HG02938 (cell line): ENCODE results near the gene MOGAT3.

Experiments used
- ATAC-seq: cut with Tn5 transposase; IDR thresholded peaks from one replicate; pipeline ENCODE4 v1.9.1; 2021; ENCODE audit warnings: mild to moderate bottlenecking, moderate library complexity; ENCODE audit not compliant: unreplicated experiment

The MOGAT3 gene

DNA sequence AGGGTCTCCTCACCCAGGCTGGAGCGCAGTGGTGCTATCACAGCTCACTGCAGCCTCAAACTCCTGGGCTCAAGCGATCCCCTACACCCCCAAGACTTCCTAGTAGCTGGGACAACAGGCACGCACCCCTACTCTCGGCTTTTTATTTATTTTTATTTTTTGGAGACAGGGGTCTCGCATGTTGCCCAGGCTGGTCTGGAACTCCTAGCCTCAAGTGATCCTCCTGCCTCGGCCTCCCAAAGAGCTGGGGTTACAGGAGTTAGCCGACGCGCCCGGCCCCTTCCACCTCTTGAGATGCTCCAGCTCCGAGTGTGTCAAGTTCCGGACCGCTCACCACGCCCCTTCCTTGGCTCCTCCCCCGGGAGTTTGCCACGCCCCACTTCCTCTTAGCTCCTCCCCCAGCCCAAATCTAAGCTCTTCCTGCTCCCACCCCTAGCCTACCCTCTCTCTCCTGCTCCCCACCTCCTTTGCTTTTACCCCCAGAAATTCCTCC, 27.0 kb downstream of the MOGAT3 start:
- ATAC-seq = no peak

DNA sequence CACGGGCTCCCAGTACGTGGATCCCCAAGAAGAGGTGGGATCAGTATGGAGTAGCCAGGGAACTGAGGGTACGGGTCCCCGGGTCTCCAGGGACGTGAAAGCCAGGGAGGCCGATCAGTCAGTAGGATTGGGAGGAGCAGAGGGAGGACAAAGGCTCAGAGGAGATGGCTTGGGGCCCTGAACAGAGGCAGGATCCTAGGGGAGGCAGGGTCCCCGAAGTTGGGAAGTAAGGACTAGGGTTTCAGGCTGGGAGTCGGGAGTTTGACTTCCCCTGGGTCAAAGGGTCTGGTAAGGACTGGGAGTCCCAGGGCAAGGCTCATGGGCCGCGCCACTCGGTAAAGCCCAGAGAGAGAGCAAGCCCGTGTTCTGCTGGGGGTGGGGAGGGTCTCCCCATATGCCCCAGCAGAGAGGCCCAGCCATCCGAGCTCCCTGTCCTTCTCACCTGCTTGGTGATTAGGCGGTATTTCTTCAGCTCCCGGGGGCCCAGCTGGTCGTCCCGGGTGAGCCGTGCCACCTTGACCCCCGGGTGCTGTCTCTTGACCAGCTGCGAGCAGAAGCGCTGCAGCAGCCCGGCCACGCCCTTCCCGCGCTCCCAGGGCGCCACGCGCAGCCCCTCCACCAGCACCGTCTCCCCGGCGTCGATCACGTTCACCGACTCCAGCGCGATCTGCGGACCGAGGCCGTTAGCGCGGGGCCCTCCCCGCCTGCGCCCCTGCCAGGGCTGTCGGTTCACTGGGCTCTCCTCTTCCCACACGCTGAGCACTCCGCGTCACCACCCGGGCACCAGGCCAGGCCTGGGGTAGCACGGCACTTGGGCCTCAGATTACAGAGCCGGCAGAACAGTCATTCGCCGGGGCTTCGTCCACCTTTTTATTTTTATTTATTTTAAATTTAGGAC, 27.7 kb downstream of the MOGAT3 start:
- no peak for ATAC-seq

DNA sequence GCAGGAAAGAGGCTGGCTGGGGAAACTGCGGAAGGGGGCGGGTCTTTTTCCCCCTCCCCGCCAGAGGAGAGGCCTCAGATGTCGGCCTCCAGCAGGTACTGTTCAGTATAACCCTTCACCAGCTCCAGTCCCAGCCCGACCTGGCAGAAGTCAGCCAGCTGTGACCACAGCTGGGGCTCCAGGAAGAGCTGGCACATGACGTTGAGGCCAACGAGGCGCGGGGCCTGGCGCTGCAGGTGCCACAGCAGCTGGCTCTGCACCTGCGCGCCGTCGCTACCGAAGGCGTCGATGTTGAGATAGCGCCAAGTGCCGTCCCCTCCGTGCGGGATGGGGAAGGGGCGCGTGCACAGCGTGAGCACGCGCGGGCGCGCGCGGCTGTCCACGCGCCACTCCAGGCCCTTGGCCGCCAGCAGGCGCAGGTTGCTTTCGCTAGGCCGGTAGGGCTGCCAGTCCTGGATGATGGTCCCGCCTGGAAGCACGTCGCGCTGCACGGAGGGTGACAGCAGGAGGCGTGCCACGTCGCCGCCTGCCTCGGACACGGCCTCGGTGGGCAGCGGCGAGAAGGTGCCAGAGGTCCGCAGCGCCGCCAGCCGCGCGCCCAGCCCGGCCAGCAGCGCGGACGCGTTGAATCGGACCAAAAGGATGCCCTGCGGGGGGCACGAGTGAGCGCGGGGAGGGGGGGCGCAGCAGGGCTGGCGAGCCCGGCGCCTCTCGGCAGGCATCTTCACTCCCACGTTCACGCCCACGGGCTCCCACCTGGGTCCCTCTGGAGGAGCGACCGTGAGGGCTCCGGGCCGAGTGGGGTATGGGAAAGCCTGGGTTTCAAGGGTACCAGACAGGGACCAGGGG, 28.6 kb downstream of the MOGAT3 start:
- ATAC-seq = no peak

DNA sequence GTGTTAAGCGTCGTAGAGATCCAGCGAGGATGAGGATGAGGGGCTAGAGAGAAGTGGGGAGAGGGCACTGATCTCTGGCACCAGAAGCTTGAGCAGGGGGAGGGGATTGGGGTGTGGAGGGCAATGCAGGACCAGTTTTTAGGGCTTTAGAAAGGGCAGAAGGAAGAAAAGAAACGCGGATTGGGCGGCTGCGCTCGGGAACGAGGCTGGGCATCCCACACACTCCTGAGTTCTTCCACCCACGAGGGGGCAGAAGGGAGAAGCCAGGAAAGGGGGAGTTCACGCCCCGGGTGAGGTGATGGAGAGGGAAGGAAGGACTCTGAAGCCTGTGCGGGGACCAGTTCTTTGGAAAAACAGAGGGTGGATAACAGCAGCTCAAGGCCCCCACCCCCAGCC, 29.4 kb downstream of the MOGAT3 start:
- no peak for ATAC-seq

DNA sequence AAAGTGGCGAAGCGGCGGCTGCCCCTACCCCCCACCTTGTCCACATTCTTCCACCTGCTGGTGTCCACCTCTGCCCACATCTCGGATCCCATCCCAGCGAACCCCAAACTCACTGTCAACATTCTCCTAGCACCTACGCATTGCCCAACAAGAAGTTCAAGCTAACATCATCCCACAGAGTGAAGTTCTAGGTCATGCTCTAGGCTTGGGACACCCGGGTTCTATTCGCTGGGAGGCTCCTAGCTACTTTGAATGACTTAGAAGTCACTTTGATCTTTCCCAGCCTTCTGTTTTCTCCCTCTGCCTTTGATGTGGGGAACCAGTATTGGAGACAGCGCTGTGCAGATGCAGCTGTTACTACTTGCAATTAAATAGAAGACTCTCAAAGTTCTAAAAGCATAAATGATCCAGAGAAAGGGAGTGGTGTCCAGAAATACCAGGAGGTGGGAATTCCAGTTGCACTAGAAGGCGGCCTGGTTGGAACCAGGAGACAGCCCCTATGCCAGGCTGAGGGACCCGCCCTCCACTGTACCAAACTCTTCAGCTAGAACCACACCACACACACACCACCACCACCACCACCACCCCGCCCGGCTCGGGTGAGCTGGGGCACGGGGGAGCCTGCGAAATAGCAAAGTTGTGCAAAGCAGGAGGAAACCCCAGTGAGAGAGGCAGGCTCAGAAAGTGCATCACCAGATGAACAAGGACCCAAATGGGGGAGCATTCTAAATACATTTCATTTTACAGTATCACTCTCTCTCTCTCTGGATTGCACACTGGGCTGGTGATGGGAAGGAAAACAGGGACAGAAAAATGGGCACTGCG, 30.0 kb downstream of the MOGAT3 start:
- ATAC-seq = no peak

DNA sequence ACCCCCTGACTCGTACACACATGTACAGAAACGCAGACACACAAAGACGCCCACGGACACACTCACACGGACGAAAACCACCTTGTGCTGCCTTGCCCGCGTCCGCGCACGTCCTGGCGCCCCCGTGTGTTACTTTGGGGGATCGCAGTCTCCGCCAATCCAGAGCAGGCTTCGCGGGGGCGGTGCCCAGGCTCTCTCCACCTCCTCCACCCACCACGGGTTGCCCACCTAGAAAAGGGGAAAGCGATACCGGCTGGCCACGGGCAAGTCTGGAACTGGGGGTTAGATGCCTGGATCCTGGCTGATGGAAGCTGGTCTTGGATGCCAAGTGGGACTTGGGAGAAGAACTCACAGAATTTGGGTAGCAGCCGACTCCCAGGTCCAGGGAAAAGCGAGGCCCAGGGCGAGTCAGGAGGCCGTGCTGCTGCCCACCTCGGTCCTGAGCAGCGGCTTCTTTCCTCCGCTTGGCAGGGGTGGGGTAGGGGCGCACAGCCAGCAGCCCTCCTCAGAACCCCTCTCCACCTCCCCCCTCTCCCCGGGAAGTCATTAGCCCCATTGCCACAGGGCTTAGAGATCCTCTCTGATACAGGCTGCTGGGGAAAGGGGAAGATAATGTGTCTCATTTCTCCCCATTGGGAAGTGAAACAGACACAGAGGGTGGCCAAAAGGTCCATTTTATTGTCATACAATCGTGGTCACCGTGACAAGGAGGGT, 30.8 kb downstream of the MOGAT3 start:
- ATAC-seq = no peak

DNA sequence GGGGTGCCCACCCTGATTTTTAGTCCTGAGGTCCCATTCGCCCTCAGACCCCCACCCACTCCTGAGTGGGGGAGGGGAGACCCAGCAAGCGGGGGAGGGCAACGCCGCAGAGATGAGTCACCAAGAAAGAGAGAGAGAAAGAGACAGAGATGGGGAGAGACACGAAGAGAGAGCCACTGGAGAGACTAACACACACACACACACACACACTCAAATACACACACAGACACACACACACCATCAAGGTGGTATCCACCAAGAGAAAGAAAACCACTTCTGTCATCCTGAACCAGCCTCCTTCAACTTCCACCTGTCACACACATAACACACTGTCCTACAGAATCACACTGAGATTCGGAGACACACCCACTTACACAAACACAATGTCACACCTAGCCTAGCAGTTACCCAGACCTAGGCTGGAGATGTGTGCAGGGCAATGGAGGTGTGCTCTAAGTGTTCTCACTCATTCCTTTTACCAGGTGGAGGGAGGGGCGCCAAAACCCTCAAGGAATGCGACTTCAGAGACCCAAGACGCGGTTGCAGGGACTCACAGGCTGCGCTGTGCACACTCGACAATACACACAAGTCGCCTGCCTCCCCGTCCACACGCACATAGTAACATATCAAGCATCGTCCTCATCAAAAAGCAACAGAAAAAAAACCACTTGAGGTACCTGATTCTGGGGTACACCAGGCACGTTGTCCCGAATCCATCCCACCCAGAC, 31.6 kb downstream of the MOGAT3 start:
- no peak for ATAC-seq

DNA sequence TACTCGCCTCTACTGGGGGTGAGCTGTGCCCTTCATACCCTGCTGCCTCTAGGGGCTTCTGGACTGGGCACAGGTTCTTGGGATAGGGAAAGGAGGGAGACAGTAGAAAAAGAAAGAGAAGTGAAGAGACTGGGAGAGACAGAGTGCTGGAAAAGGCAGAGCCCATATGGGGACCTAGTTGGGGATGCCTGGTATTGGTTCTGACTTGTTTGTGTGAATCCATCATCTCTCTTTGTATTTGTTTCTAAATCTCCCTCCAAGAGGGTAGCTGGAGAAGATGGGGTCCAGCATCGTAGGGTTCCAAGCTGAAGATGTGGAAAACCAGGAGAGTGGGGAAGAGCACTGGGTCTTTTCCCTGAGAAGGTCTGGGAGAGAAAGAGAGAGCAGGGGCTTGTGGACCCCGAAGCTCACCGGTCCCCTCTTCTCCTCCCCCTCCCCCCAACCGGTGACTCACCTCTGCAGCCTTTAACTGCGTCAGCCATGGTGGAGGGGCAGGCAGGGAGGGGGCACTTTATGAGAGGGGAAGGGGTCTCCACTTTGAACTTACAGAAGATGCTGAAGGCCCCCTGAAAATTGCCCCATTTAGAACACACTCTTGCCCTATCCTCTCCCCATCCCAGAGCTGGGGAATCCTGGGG, 32.3 kb downstream of the MOGAT3 start:
- no peak for ATAC-seq

DNA sequence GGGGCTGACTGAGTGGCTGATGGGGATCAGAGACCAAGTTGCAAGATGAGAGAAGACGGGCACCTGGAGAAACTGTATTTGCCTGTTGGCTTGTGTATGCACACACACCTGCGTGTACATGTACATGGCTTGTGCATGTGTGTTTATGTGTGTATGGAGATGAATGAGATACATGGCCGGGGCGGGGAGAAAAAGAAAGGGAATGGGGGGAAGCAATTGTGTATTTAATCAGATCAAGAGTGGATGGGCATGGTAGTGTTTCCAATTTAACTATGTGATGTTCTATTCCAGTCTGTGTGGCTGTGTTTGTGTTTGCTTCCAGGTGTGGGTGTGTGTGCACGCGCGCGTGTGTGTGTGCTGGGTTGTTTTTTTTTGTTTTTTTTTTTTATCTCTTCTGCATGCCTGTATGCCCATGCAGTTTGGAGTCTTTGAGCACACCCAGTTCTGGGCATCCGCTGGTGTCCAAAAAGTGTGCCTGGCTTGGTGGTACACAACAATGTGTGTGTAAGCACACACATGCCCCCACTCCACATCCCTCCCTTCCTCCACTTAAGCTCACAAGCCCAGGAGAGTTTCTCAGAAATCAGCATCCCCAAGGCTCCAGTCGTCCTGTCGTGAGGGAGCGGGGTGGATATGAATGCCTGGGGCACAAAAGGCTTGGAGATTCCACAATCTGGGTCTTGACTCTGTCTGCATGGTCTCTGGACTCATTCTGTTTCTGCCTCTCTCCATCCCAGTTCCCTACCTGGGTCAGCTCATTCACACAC, 33.0 kb downstream of the MOGAT3 start:
- no peak for ATAC-seq

DNA sequence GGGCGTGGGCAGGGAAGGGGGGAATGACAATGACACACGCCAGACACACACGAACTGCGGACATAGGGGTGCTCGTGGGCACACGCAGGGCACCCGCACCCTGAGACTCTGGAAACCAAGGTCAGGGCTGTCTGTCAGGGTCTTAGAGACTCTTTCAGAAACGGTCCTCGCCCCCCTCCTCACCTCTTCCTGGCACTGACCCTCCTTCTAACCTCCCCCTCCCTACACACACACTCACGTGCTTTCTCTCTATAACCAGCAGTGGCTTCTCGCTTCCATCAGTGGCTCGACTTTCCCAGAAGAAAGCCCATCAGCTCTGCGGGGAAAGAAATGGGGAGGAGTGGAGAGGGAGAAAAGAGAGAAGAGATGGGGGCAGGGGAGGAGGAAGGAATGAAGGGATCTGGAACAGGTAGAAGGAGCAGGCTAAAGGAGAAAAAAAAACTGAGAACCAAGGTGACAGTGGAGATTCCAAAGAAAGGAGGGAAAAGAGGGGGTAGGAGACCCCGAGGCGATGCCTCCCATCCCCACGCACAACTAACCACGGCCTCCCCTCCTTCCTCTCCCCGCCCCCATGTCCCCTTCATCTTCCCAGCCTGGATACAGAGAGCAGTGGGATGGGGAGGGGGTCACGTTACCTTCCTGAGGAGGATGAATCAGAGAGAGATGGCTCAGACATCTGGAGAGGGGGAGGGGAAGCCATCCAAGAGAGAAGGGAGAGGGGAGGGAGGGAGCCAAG, 33.8 kb downstream of the MOGAT3 start:
- no peak for ATAC-seq

DNA sequence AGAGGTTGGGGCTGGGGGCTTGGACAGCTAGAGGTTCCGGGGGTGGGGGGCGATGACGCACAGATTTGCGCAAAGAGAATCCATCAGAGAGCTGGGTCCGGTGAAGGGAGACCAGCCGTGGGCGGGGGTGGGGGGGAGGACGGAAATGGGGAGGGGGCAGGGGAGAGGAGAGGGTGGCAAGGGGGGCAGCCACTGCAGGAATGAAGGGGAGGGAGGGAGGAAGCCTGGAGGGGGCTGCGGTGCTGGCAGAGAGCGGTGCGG, 34.3 kb downstream of the MOGAT3 start:
- ATAC-seq = no peak

DNA sequence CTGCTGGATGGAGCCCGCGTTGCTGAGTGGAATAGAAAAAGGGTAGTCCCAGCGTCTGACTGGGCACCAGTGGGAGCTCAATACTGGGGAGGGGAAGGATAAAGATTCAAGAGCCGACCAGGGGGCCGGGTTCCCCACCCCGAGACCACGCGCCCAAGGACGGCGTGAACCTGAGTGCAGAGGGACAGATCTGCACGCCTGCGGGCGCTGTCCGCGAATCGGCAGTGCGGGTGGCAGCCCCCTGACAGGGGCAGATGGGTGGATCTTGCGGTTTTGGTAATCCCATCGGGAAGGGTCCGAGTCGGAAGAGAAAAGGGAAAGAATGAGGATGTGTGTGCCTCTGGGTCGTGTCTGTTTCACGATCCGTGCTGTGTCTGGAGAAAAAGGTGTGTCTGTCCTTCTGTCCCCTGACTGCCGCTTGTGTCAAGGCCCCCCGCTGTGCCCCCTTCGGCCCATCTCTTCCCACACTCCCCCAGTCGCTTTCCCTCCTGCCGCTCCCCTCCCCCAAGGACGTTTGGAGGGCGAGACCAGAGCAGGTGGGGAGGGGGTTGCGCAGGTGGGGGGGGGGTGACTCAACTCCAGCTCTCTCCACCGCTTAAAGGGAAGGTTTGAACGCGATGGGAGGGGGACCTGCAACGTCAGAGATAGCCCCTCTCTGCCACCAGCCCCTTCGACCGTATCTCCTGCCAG, 34.7 kb downstream of the MOGAT3 start:
- ATAC-seq = no peak

DNA sequence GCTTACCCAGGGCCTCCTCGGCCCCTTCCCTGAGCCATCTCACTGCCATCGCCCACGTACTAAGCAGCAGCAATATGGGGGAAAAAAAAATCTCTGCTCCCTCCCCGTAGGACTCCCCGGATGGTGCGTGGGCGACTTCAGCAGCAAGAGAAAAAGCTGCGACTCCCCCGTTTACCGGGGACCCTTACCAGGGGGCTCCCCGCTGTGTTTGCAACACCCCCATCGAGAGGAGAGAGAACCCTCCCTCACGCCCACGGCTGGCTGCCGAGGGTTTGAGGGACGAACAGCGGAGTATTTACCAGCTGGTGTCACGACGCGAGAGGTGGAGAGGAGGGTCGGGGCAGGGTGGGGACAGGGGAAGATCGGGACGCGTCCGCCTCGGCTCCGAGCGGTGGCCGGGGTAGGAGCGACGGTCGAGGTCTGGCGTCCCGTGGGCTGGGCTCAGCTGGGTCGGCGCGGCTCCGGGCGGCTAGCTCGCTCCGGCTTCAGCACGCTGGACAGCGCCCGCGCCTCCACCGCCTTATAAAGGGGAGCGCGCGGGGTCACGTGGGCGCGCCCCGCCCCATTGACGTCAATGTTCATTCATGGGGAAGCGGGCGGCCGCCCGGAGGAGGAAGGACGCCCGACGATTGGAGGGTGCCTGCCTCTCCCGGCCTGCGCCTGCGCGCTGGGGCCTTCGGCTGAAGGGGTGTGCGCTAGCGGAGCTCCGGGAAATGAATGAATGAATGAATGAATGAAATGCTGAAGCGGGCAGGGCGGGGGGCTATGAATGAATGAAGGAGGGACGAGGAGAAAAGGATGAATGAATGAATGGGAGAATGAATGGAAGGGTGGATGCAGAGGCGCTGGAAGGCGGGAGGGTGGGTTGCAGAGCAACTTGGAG, 35.5 kb downstream of the MOGAT3 start, which contains the start of gene VGF:
Gene VGF (minus strand): TSS at position 495 of the 883 bp plus-strand sequence. CDS start 726 bp downstream, outside the sequence.
- ATAC-seq = no peak

DNA sequence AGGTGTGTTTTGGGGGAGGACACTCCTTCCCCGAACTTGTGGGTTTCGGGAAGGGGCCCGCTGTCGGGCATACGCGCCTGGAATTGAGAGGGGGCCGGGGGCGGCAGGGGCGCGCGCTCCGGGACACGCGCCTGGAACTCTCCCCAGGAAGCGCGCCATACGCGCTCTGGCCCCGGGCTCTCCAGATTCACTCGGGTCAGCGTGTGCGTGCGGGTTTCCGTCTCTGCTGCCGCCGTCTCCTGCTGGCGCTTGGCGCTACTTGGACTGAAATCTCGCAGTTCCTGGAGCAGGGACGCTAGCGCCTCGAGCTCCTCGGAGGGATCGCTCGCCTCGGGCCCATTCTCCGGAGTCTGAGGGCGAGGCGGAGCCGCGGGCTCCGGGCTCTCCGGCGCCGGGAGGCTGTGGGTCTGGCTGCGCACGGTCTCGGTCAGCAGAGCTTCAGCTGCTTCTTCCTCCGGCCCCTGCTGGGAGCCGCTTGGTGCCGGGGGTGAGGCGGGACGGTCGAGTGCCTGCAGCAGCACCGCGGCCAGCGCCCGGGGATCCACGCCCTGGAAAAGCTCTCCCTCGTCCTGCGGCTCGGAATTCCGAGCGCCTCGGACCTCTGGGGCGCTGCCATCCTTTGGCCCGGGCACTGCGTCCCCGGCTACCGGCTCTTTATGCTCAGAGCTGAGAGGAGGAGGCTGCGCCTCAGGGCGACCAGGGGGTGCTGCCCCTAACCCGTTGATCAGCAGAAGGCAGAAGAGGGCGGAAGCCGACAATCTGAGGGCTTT, 36.6 kb downstream of the MOGAT3 start:
- ATAC-seq = no peak

DNA sequence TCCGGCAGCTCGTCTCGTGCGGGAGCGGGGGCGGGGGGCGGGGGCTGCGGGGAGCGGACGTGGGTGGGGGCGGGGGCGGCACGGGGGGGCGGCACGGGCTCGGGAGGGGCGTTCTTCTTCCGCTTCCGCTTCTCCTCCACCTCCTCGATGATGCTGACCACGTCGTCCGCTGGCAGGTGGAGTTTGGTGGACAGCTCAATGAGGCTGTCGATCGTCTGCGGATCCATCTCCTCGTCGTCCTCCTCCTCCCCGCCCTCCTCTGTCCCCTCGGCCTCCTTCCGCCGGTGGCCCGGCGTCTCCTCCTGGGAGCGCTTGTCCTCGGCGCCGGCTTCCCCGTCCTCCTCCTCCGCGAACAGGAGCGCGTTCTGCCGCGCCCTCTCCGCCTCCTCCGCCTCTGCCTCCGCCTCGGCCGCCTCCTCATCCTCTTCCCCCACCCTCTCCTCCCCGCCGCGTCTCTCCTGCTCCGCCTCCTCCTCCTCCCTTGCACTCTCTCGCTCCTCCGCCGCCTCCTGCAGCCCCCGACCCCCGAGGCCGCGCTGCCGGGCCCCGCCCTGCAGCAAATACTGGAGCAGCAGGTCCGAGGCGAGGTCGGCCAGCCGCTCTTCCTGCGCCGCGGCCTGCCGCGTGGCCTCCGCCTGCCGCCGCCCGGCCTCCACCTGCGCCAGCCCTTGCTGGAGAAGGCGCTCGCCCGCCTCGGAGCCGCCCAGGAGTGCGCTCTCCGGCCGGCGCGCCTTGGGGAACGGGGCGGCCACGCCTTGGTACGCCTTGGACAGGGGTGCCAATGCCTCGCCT, 37.4 kb downstream of the MOGAT3 start:
- ATAC-seq = no peak
